Right atrium auricular region (tissue), 2 donors: ENCODE data around the gene LAMB1. TPM values are rescaled to one million over a fixed set of nuclear protein-coding genes. Genes with fewer than 3 reads are reported as not detected.
A peak's percentile ranks its signal among the peaks of the same experiment; 100 is the strongest.

Experiments
- DNase-seq: peaks from one replicate; pipeline ENCODE4 v3.0.0-alpha.2; 2019; ENCODE audit warnings: low spot score
- H3K27ac ChIP-seq, 2 donors: fragments of 200-600 bp; sonication (generic); 1 replicate in 1 of 2; 2 replicates in 1 of 2; pipeline ENCODE4 v1.5.1; 2016 to 2019
- H3K27me3 ChIP-seq, 2 donors: fragments of 200-600 bp; sonication (generic); one replicate each; pipeline versions ENCODE4 v1.5.1 to v1.6.0; 2017 to 2019
- H3K36me3 ChIP-seq: fragments of 200-600 bp; sonication (generic); one replicate; pipeline ENCODE4 v1.5.1; 2016
- H3K4me1 ChIP-seq, 2 donors: fragments of 200-600 bp; sonication (generic); one replicate each; pipeline versions ENCODE4 v1.5.1 to v1.6.0; 2017 to 2019
- H3K4me3 ChIP-seq, 2 donors: fragments of 200-600 bp; sonication (generic); 1 replicate in 1 of 2; 2 replicates in 1 of 2; pipeline ENCODE4 v1.5.1; 2017 to 2019; ENCODE audit warnings: mild to moderate bottlenecking in 1 of 2, moderate library complexity in 1 of 2
- H3K9me3 ChIP-seq, 2 donors: fragments of 200-600 bp; sonication (generic); one replicate each; pipeline ENCODE4 v1.5.1; 2019
- CTCF ChIP-seq, 2 donors: fragments of 200-600 bp; sonication (generic); IDR thresholded peaks; one replicate each; pipeline ENCODE4 v1.5.1; 2019; ENCODE audit warnings: antibody characterized with exemption in 2 of 2
- total RNA-seq, 2 donors: library from RNA; depleted of rRNA; stranded (reverse); fragments of >200 nt; gene quantifications; one replicate each; pipeline ENCODE4 v1.1.0, GENCODE V29; 2016

Gene LAMB1
- total RNA-seq, 2 donors from 2014 or later: 52.2 to 60.7 TPM

GRCh38 chr7:107967420-107967819 lies 35.5 kb downstream of the LAMB1 start:
- peak overlapping the region; percentile 18 to 58 for H3K27ac ChIP-seq
- DNase-seq: no peak
- peaks cover 0 to 27% of the 10 kb centered on the region in 2 donors for H3K4me1 ChIP-seq
- H3K4me3 ChIP-seq: no peak overlapping the region
- H3K36me3 ChIP-seq: peaks cover 30% of the 10 kb centered on the region
- no peaks in the 10 kb centered on the region for H3K27me3 ChIP-seq
- no peak for TF ChIP-seq CTCF (IDR thresholded peaks at IDR 0.05)
- H3K9me3 ChIP-seq: no peaks in the 10 kb centered on the region

- H3K36me3 ChIP-seq: peaks cover 36% of the 10 kb centered on the region
- no peaks in the 10 kb centered on the region for H3K9me3 ChIP-seq
- no peak for DNase-seq
- H3K27me3 ChIP-seq: no peaks in the 10 kb centered on the region
- H3K4me1 ChIP-seq: peaks cover 0 to 31% of the 10 kb centered on the region in 2 donors
- H3K4me3 ChIP-seq: no peak overlapping the region
- peak overlapping the region; percentile 18 to 58 for H3K27ac ChIP-seq
- TF ChIP-seq CTCF (IDR thresholded peaks at IDR 0.05): peak in 1 of 2 donors; percentile 42
Measured at GRCh38 chr7:107966711-107967110, 36.2 kb downstream of the LAMB1 start.

- Histone ChIP-seq H3K27me3 (no peaks in the 10 kb centered on the region), H3K4me1 (peaks cover 0 to 21% of the 10 kb centered on the region in 2 donors), H3K36me3 (peaks cover 53% of the 10 kb centered on the region), H3K27ac (no peak overlapping the region), H3K9me3 (no peaks in the 10 kb centered on the region), H3K4me3 (no peak overlapping the region)
- DNase-seq: no peak
- no peak for TF ChIP-seq CTCF (IDR thresholded peaks at IDR 0.05)
Measured at GRCh38 chr7:107964510-107964909, 38.5 kb downstream of the LAMB1 start.

GRCh38 chr7:107962817-107963216 lies 40.1 kb downstream of the LAMB1 start:
- H3K4me3 ChIP-seq: no peak overlapping the region
- H3K36me3 ChIP-seq: peaks cover 56% of the 10 kb centered on the region
- DNase-seq: no peak
- H3K27me3 ChIP-seq: no peaks in the 10 kb centered on the region
- H3K9me3 ChIP-seq: no peaks in the 10 kb centered on the region
- H3K27ac ChIP-seq: no peak overlapping the region
- no peak for TF ChIP-seq CTCF (IDR thresholded peaks at IDR 0.05)
- peaks cover 0 to 31% of the 10 kb centered on the region in 2 donors for H3K4me1 ChIP-seq

- TF ChIP-seq CTCF (IDR thresholded peaks at IDR 0.05): no peak
- H3K36me3 ChIP-seq: peaks cover 56% of the 10 kb centered on the region
- H3K4me1 ChIP-seq: peaks cover 0 to 24% of the 10 kb centered on the region in 2 donors
- H3K4me3 ChIP-seq: no peak overlapping the region
- peak; percentile 86 for DNase-seq
- peak overlapping the region; percentile 24 to 35 for H3K27ac ChIP-seq
- no peaks in the 10 kb centered on the region for H3K9me3 ChIP-seq
- no peaks in the 10 kb centered on the region for H3K27me3 ChIP-seq
Measured at GRCh38 chr7:107961405-107961804, 41.6 kb downstream of the LAMB1 start.

GRCh38 chr7:107960272-107960671 lies 42.7 kb downstream of the LAMB1 start:
- H3K27ac ChIP-seq: no peak overlapping the region

More at GRCh38 chr7:107960272-107960671, 42.7 kb downstream of the LAMB1 start:
- DNase-seq: no peak
- Histone ChIP-seq H3K27me3 (no peaks in the 10 kb centered on the region), H3K4me3 (no peak overlapping the region), H3K36me3 (peaks cover 57% of the 10 kb centered on the region), H3K4me1 (peaks cover 0 to 20% of the 10 kb centered on the region in 2 donors), H3K9me3 (no peaks in the 10 kb centered on the region)
- TF ChIP-seq CTCF (IDR thresholded peaks at IDR 0.05): no peak
